HepG2 (cell line): ENCODE data around the gene ANKRD39. TPM values are rescaled to one million over a fixed set of nuclear protein-coding genes. Genes with fewer than 3 reads are reported as not detected.

Experiments used
- DPF2 ChIP-seq: sonication (generic); formaldehyde crosslinking; IDR thresholded peaks from 2 replicates; pipeline ENCODE4 v1.4.0; 2020; ENCODE audit warnings: mild to moderate bottlenecking, low read depth, missing genetic modification reagents, borderline replicate concordance
- GATA4 ChIP-seq: sonication (generic); IDR thresholded peaks from 2 replicates; pipeline ENCODE4 v1.6.1; 2016; ENCODE audit warnings: antibody characterized with exemption, low read depth, borderline replicate concordance
- MTA3 ChIP-seq: sonication (generic); formaldehyde crosslinking; IDR thresholded peaks from 2 replicates; pipeline ENCODE4 v1.4.0; 2020; ENCODE audit warnings: missing genetic modification reagents
- TGIF2 ChIP-seq: IDR thresholded peaks from 2 replicates; pipeline ENCODE4 v1.6.1; 2016; ENCODE audit warnings: control low read depth, missing compliant biosample characterization
- ZNF547 ChIP-seq: sonication (generic); formaldehyde crosslinking; IDR thresholded peaks from 2 replicates; pipeline ENCODE4 v1.5.1; 2020; ENCODE audit warnings: mild to moderate bottlenecking, missing genetic modification reagents
- ZNF703 ChIP-seq: sonication (generic); formaldehyde crosslinking; IDR thresholded peaks from 2 replicates; pipeline ENCODE4 v1.5.1; 2020; ENCODE audit warnings: missing genetic modification reagents, mild to moderate bottlenecking, moderate library complexity, borderline replicate concordance
- polyA plus RNA-seq, 8 experiments: library from polyadenylated mRNA; depleted of rRNA in 3 of 8; stranded (reverse) in 7 of 8; unstranded in 1 of 8; fragments of >200 nt; fragmentation: Illumina TruSeq in 4 of 8; extraction: Trizol in 4 of 8; gene quantifications; 2 replicates each; pipeline versions ENCODE4 v1.2.1 to v1.2.3, GENCODE V29; 2011 to 2016; ENCODE audit warnings: low read depth in 4 of 8, missing spikeins in 1 of 8, mixed read lengths in 1 of 8; ENCODE audit not compliant: insufficient read depth in 1 of 8
- total RNA-seq, 5 experiments: library from RNA; depleted of rRNA; stranded (reverse); fragments of >200 nt; fragmentation: Illumina TruSeq; extraction: Trizol; gene quantifications; 2 replicates each; pipeline ENCODE4 v1.2.3, GENCODE V29; 2016; ENCODE audit warnings: low read depth in 1 of 5
- TF ChIP-seq, protein P1 (sequence below): sonication (generic); formaldehyde crosslinking; IDR thresholded peaks from 2 replicates; pipeline ENCODE4 v1.8.1; 2022; ENCODE audit warnings: mild to moderate bottlenecking, missing genetic modification reagents
- TF ChIP-seq, protein P2 (sequence below): sonication (generic); formaldehyde crosslinking; IDR thresholded peaks from 2 replicates; pipeline ENCODE4 v1.5.0; 2020; ENCODE audit warnings: mild to moderate bottlenecking, missing genetic modification reagents, moderate library complexity
- TF ChIP-seq, protein P3 (sequence below): sonication (generic); formaldehyde crosslinking; IDR thresholded peaks from 2 replicates; pipeline ENCODE4 v1.8.1; 2023; ENCODE audit warnings: mild to moderate bottlenecking, moderate library complexity, missing genetic modification reagents
- TF ChIP-seq, protein P4 (sequence below): sonication (generic); formaldehyde crosslinking; IDR thresholded peaks from 2 replicates; pipeline ENCODE4 v1.4.0; 2020; ENCODE audit warnings: missing genetic modification reagents
- TF ChIP-seq, protein P5 (sequence below): IDR thresholded peaks from 2 replicates; pipeline ENCODE4 v1.6.1; 2016; ENCODE audit warnings: control low read depth

Gene ANKRD39
- total and polyA plus RNA-seq, 2 of the 13 experiments (the other 11 are each of a cell fraction or from before 2014, with no cell fraction given): 23.2 to 24.8 TPM

DNA sequence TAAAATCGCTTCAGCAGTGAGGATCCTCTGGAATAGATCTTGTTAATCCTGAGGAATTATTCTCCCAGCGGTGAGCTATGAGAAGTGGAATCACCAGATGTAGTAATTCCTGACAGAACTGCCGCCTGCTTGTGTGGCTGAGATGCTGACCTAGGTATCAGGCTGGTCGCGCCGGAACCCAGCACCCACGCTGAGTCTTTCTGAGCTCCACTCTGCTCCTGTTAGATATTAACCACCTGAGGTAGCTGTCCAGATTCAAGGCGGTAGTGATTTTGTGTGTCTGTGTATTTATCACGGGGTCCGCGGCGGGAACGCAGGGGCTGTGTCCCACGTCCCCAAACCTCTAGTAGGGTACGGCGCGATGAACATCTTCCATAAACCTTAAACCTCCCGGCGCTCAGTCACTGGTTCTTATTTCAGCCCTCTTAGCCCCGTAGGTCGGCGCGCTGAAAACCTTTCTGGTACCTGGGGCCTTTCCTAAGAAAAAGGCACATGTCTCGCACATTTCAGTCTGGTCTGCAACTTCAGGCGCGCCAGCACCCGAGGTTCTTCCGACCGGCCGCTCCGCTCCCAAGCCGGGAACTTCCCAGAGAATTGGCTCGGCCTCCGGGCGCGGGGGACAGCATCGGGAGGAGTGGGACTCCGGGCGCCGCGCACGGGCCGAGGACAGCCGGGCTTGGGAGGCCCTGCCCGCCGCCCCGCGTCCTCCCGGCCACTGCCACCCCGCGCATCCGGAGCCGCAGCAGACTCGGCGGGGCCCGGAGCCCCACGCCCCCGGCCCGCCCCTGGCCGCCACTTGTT, 42.3 kb downstream of the ANKRD39 start (continued):
- TF ChIP-seq, protein P1, sequence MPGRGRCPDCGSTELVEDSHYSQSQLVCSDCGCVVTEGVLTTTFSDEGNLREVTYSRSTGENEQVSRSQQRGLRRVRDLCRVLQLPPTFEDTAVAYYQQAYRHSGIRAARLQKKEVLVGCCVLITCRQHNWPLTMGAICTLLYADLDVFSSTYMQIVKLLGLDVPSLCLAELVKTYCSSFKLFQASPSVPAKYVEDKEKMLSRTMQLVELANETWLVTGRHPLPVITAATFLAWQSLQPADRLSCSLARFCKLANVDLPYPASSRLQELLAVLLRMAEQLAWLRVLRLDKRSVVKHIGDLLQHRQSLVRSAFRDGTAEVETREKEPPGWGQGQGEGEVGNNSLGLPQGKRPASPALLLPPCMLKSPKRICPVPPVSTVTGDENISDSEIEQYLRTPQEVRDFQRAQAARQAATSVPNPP: 0 out of 2 replicates have a peak, but pooled peaks have one; percentile 9
- TF ChIP-seq DPF2 (CRISPR knock-in tag) (no peak), ZNF547 (CRISPR knock-in tag) (peak; percentile 86; the same call in 1 of the 2 replicates), GATA4 (no peak), MTA3 (CRISPR knock-in tag) (no peak), TGIF2 (CRISPR knock-in tag) (0 out of 2 replicates have a peak, but pooled peaks have one; percentile 10), ZNF703 (CRISPR knock-in tag) (peak; percentile 28; the same call in 1 of the 2 replicates)
- TF ChIP-seq, protein P2, sequence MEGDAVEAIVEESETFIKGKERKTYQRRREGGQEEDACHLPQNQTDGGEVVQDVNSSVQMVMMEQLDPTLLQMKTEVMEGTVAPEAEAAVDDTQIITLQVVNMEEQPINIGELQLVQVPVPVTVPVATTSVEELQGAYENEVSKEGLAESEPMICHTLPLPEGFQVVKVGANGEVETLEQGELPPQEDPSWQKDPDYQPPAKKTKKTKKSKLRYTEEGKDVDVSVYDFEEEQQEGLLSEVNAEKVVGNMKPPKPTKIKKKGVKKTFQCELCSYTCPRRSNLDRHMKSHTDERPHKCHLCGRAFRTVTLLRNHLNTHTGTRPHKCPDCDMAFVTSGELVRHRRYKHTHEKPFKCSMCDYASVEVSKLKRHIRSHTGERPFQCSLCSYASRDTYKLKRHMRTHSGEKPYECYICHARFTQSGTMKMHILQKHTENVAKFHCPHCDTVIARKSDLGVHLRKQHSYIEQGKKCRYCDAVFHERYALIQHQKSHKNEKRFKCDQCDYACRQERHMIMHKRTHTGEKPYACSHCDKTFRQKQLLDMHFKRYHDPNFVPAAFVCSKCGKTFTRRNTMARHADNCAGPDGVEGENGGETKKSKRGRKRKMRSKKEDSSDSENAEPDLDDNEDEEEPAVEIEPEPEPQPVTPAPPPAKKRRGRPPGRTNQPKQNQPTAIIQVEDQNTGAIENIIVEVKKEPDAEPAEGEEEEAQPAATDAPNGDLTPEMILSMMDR (CRISPR knock-in tag): no peak
- TF ChIP-seq, protein P3, sequence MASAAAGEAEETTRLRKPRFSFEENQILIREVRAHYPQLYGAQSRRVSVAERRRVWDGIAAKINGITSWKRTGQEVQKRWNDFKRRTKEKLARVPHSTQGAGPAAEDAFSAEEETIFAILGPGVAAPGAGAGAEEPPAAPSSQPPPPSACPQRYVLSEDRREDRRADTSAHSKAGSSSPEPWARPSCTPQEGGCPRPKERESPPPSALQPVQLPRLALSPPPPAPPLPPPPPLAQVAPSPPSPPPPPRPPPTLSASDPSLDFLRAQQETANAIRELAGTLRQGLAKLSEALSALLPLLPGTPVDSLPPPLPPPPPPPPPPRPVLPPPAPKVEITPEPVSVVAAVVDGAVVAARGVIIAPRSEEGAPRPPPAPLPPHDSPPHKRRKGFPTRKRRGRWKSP (CRISPR knock-in tag): no peak
- TF ChIP-seq, protein P4, sequence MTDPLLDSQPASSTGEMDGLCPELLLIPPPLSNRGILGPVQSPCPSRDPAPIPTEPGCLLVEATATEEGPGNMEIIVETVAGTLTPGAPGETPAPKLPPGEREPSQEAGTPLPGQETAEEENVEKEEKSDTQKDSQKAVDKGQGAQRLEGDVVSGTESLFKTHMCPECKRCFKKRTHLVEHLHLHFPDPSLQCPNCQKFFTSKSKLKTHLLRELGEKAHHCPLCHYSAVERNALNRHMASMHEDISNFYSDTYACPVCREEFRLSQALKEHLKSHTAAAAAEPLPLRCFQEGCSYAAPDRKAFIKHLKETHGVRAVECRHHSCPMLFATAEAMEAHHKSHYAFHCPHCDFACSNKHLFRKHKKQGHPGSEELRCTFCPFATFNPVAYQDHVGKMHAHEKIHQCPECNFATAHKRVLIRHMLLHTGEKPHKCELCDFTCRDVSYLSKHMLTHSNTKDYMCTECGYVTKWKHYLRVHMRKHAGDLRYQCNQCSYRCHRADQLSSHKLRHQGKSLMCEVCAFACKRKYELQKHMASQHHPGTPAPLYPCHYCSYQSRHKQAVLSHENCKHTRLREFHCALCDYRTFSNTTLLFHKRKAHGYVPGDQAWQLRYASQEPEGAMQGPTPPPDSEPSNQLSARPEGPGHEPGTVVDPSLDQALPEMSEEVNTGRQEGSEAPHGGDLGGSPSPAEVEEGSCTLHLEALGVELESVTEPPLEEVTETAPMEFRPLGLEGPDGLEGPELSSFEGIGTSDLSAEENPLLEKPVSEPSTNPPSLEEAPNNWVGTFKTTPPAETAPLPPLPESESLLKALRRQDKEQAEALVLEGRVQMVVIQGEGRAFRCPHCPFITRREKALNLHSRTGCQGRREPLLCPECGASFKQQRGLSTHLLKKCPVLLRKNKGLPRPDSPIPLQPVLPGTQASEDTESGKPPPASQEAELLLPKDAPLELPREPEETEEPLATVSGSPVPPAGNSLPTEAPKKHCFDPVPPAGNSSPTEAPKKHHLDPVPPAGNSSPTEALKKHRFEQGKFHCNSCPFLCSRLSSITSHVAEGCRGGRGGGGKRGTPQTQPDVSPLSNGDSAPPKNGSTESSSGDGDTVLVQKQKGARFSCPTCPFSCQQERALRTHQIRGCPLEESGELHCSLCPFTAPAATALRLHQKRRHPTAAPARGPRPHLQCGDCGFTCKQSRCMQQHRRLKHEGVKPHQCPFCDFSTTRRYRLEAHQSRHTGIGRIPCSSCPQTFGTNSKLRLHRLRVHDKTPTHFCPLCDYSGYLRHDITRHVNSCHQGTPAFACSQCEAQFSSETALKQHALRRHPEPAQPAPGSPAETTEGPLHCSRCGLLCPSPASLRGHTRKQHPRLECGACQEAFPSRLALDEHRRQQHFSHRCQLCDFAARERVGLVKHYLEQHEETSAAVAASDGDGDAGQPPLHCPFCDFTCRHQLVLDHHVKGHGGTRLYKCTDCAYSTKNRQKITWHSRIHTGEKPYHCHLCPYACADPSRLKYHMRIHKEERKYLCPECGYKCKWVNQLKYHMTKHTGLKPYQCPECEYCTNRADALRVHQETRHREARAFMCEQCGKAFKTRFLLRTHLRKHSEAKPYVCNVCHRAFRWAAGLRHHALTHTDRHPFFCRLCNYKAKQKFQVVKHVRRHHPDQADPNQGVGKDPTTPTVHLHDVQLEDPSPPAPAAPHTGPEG (CRISPR knock-in tag): no peak; the same call in none of the 2 replicates
- TF ChIP-seq, protein P5, sequence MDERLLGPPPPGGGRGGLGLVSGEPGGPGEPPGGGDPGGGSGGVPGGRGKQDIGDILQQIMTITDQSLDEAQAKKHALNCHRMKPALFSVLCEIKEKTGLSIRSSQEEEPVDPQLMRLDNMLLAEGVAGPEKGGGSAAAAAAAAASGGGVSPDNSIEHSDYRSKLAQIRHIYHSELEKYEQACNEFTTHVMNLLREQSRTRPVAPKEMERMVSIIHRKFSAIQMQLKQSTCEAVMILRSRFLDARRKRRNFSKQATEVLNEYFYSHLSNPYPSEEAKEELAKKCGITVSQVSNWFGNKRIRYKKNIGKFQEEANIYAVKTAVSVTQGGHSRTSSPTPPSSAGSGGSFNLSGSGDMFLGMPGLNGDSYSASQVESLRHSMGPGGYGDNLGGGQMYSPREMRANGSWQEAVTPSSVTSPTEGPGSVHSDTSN (CRISPR knock-in tag): no peak
